ENCODE measurements around the gene COL13A1. TPM values are rescaled to one million over a fixed set of nuclear protein-coding genes. Genes with fewer than 3 reads are reported as not detected.

The COL13A1 gene
- total and polyA plus RNA-seq, 10 donors: 4.1 to 16.1 (median 9.5) TPM

GRCh38 chr10:69880301-69881081, 78.8 kb downstream of the COL13A1 start:
- Histone ChIP-seq H3K27ac (no peak overlapping the region), H3K9me3 (no peaks in the 10 kb centered on the region), H3K4me1 (peaks cover 0 to 4% (median 0%) of the 10 kb centered on the region in 6 donors), H3K36me3 (no peaks in the 10 kb centered on the region), H3K4me3 (no peak overlapping the region), H3K27me3 (replicated peaks in 1 of 7) (peaks cover 0 to 59% (median 5%) of the 10 kb centered on the region in 7 donors)
- intact Hi-C loops (cut with DNase I; ENCODE audit: low total_unique reads): no loop called here
- no peak for DNase-seq
- WGBS, 5 donors: 56 to 59% (median 57%) methylated on average over 20 to 27 of the region's 27 CpGs
- TF ChIP-seq CTCF (IDR thresholded peaks at IDR 0.05 in 8 of 11, conservative IDR thresholded peaks at IDR 0.05 in 3 of 11): no peak
- TF ChIP-seq POLR2AphosphoS5 (IDR thresholded peaks at IDR 0.05): no peak
- no peak for TF ChIP-seq POLR2A (IDR thresholded peaks at IDR 0.05)

- 86 to 94% (median 87%) methylated on average over 12 of the region's 12 CpGs for WGBS, 5 donors
- Histone ChIP-seq H3K36me3 (no peaks in the 10 kb centered on the region), H3K9me3 (no peaks in the 10 kb centered on the region), H3K27me3 (replicated peaks in 1 of 7) (peaks cover 0 to 59% (median 5%) of the 10 kb centered on the region in 7 donors), H3K4me3 (no peak overlapping the region), H3K27ac (no peak overlapping the region), H3K4me1 (peaks cover 0 to 4% (median 0%) of the 10 kb centered on the region in 6 donors)
- no peak for TF ChIP-seq CTCF (IDR thresholded peaks at IDR 0.05 in 8 of 11, conservative IDR thresholded peaks at IDR 0.05 in 3 of 11)
- intact Hi-C loops (cut with DNase I; ENCODE audit: low total_unique reads): no loop called here
- DNase-seq: no peak
These were observed 79.5 kb downstream of the COL13A1 start for GRCh38 chr10:69881202-69881601.

- DNase-seq: no peak
- 80 to 86% (median 84%) methylated on average over 5 of the region's 5 CpGs for WGBS, 5 donors
- Histone ChIP-seq H3K27me3 (replicated peaks in 1 of 7) (peaks cover 0 to 44% (median 5%) of the 10 kb centered on the region in 7 donors), H3K27ac (no peak overlapping the region), H3K4me1 (peaks cover 0 to 4% (median 0%) of the 10 kb centered on the region in 6 donors), H3K36me3 (no peaks in the 10 kb centered on the region), H3K4me3 (no peak overlapping the region), H3K9me3 (no peaks in the 10 kb centered on the region)
- TF ChIP-seq POLR2A (IDR thresholded peaks at IDR 0.05) (no peak), POLR2AphosphoS5 (IDR thresholded peaks at IDR 0.05) (no peak), CTCF (IDR thresholded peaks at IDR 0.05 in 8 of 11, conservative IDR thresholded peaks at IDR 0.05 in 3 of 11) (no peak)
- intact Hi-C loops (cut with DNase I; ENCODE audit: low total_unique reads): no loop called here
These were observed 81.8 kb downstream of the COL13A1 start for GRCh38 chr10:69883310-69884023.

- no peak for DNase-seq
- H3K9me3 ChIP-seq: no peaks in the 10 kb centered on the region
- 65 to 83% (median 78%) methylated on average over 3 of the region's 3 CpGs for WGBS, 5 donors
- H3K4me1 ChIP-seq: peaks cover 0 to 4% (median 0%) of the 10 kb centered on the region in 6 donors
- H3K27me3 ChIP-seq (replicated peaks in 1 of 7): peaks cover 0 to 38% (median 5%) of the 10 kb centered on the region in 7 donors
- H3K27ac ChIP-seq: no peak overlapping the region
- no peak overlapping the region for H3K4me3 ChIP-seq
- no peaks in the 10 kb centered on the region for H3K36me3 ChIP-seq
- TF ChIP-seq CTCF (IDR thresholded peaks at IDR 0.05 in 8 of 11, conservative IDR thresholded peaks at IDR 0.05 in 3 of 11) (no peak), POLR2A (IDR thresholded peaks at IDR 0.05) (no peak), POLR2AphosphoS5 (IDR thresholded peaks at IDR 0.05) (no peak)
- intact Hi-C loops (cut with DNase I; ENCODE audit: low total_unique reads): no loop called here
These were observed 82.3 kb downstream of the COL13A1 start for GRCh38 chr10:69884024-69884367.
